Measurements from ENCODE around the gene CPD. TPM values are rescaled to one million over a fixed set of nuclear protein-coding genes. Genes with fewer than 3 reads are reported as not detected.

Gene CPD
- total and polyA plus RNA-seq, 2 of the 13 experiments (the other 11 are each of a cell fraction or from before 2014, with no cell fraction given): 46.1 to 72.3 TPM

- TF ChIP-seq GATAD1 (CRISPR knock-in tag; IDR thresholded peaks at IDR 0.05): no peak; the same call in 1 of the 2 replicates
- TF ChIP-seq KDM1A (CRISPR knock-in tag; IDR thresholded peaks at IDR 0.05): no peak
- TF ChIP-seq ARNT (IDR thresholded peaks at IDR 0.05): no peak
- no peak for TF ChIP-seq ZNF546 (CRISPR knock-in tag; conservative IDR thresholded peaks at IDR 0.05)
- no peak for TF ChIP-seq ZNF12 (CRISPR knock-in tag; IDR thresholded peaks at IDR 0.05)
- TF ChIP-seq ZNF713 (CRISPR knock-in tag; IDR thresholded peaks at IDR 0.05): no peak
- peak; percentile 40; the same call in 1 of the 2 replicates for TF ChIP-seq RCOR2 (CRISPR knock-in tag; IDR thresholded peaks at IDR 0.05)
- peak; percentile 70 for TF ChIP-seq FOXA3 (CRISPR knock-in tag; IDR thresholded peaks at IDR 0.05)
- TF ChIP-seq ZNF574 (CRISPR knock-in tag; IDR thresholded peaks at IDR 0.05): no peak
- TF ChIP-seq ZSCAN21 (CRISPR knock-in tag; IDR thresholded peaks at IDR 0.05; ENCODE audit: borderline replicate concordance): no peak
- TF ChIP-seq ZNF383 (CRISPR knock-in tag; IDR thresholded peaks at IDR 0.05; ENCODE audit: borderline replicate concordance): no peak
- no peak for TF ChIP-seq ZNF281 (CRISPR knock-in tag; IDR thresholded peaks at IDR 0.05; ENCODE audit: borderline replicate concordance)
- TF ChIP-seq SETDB1 (CRISPR knock-in tag; IDR thresholded peaks at IDR 0.05; ENCODE audit: borderline replicate concordance): no peak
- peak; percentile 63 for TF ChIP-seq RXRB (CRISPR knock-in tag; IDR thresholded peaks at IDR 0.05; ENCODE audit: borderline replicate concordance)
- no peak for TF ChIP-seq SOX6 (IDR thresholded peaks at IDR 0.05)
- TF ChIP-seq SOX6 (CRISPR knock-in tag; IDR thresholded peaks at IDR 0.05): 0 out of 2 replicates have a peak, but pooled peaks have one; percentile 47
- TF ChIP-seq ZNF44 (CRISPR knock-in tag; IDR thresholded peaks at IDR 0.05): no peak
- TF ChIP-seq ZNF614 (CRISPR knock-in tag; IDR thresholded peaks at IDR 0.05; ENCODE audit: borderline replicate concordance): no peak; the same call in 1 of the 2 replicates
- peak in 1 of 2 experiments; percentile 48; a peak in 1 of 4 replicates for TF ChIP-seq ATF4 (CRISPR knock-in tag; IDR thresholded peaks at IDR 0.05)
- TF ChIP-seq ZSCAN12 (CRISPR knock-in tag; IDR thresholded peaks at IDR 0.05): no peak
- TF ChIP-seq ZNF644 (CRISPR knock-in tag; IDR thresholded peaks at IDR 0.05; ENCODE audit: low read depth): peak; percentile 98
- TF ChIP-seq ZNF691 (CRISPR knock-in tag; IDR thresholded peaks at IDR 0.05; ENCODE audit: borderline replicate concordance, low read depth): no peak
These were observed 42.2 kb upstream of the CPD start (continued) for GRCh38 chr17:30336369-30337171.
